CD4-positive, alpha-beta T cell treated with Interleukin-15 for 1 hour (primary cell): ENCODE results near the gene IQCC.
A peak's percentile ranks its signal among the peaks of the same experiment; 100 is the strongest.

Experiments used
- DNase-seq: peaks from one replicate; pipeline ENCODE4 v3.0.0-alpha.2; 2020

Gene IQCC

GRCh38 chr1:32195972-32196823 lies 9.3 kb upstream of the IQCC start:
- DNase-seq, result no peak

- DNase-seq, result no peak
These were observed 8.4 kb upstream of the IQCC start for GRCh38 chr1:32197074-32197473.

GRCh38 chr1:32197837-32198236 lies 7.6 kb upstream of the IQCC start:
- DNase-seq, result no peak

GRCh38 chr1:32198237-32199042 lies 7.0 kb upstream of the IQCC start:
- DNase-seq, result no peak

- DNase-seq, result no peak
These were observed 6.3 kb upstream of the IQCC start for GRCh38 chr1:32199043-32199716.

GRCh38 chr1:32199717-32200072 lies 5.8 kb upstream of the IQCC start:
- no peak for DNase-seq

GRCh38 chr1:32200226-32201010 lies 5.1 kb upstream of the IQCC start, which contains the start of gene CCDC28B:
Gene CCDC28B (plus strand): TSS chr1:32200595. CDS start chr1:32201936, 1,341 bp downstream.
- peak; percentile 49 for DNase-seq

- peak; percentile 80 for DNase-seq
These were observed 4.2 kb upstream of the IQCC start for GRCh38 chr1:32201011-32201855.

GRCh38 chr1:32204943-32205361 lies 519 bp upstream of the IQCC start:
- no peak for DNase-seq

- DNase-seq, result no peak
These were observed 3.0 kb downstream of the IQCC start for GRCh38 chr1:32208469-32208868.

GRCh38 chr1:32208891-32209328 lies 3.4 kb downstream of the IQCC start, which contains the start of gene DCDC2B:
Gene DCDC2B (plus strand): TSS chr1:32209089. CDS start chr1:32209094, 5 bp downstream.
- peak; percentile 27 for DNase-seq

GRCh38 chr1:32215629-32216480 lies 10.4 kb downstream of the IQCC start:
- peak; percentile 52 for DNase-seq

GRCh38 chr1:32216566-32216965 lies 11.1 kb downstream of the IQCC start:
- DNase-seq, result no peak

- DNase-seq, result no peak
These were observed 13.6 kb downstream of the IQCC start for GRCh38 chr1:32219022-32219421.

- DNase-seq, result no peak
These were observed 15.5 kb downstream of the IQCC start for GRCh38 chr1:32220746-32221580.

GRCh38 chr1:32221581-32221979 lies 16.1 kb downstream of the IQCC start:
- no peak for DNase-seq

GRCh38 chr1:32221980-32222755 lies 16.7 kb downstream of the IQCC start, which contains the start of the genes EIF3I and TMEM234:
Gene EIF3I (plus strand): TSS chr1:32222407. CDS start chr1:32222442, 35 bp downstream.
Gene TMEM234 (minus strand): TSS chr1:32222353. CDS start chr1:32222322, 31 bp downstream.
- peak; percentile 93 for DNase-seq

GRCh38 chr1:32223683-32224082 lies 18.2 kb downstream of the IQCC start:
- DNase-seq, result no peak
